ENCODE results near the gene ELMOD2. TPM values are rescaled to one million over a fixed set of nuclear protein-coding genes. Genes with fewer than 3 reads are reported as not detected.

ELMOD2 gene
- polyA plus RNA-seq, 12 donors: 16.7 to 39.4 (median 25.6) TPM; not detected in 1

DNA sequence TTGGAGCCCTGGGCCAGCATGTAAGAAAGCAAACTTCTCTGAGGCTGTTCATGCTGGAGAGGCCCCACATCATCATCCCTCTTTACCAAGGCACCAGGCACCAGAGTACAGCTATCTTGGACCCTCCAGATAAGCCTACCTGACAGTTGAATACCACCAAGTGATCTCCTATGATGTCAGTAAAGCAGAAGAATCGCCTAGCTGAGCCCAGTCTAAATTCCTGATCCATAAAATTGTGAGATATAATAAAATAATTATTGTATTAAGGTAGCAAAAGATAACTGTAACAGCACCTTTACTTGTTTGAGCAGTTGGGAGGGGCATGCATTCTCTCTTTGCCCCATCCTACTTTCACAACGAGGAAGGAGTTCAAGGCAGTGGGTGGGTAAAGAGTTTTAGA, 47.7 kb downstream of the ELMOD2 start:
- no peak for DNase-seq

GRCh38 chr4:140575489-140575888, 51.5 kb downstream of the ELMOD2 start:
- DNase-seq: no peak

GRCh38 chr4:140579278-140579677, 55.3 kb downstream of the ELMOD2 start:
- no peak for DNase-seq

- DNase-seq: no peak
Measured at GRCh38 chr4:140581078-140581477, 57.1 kb downstream of the ELMOD2 start.

DNA sequence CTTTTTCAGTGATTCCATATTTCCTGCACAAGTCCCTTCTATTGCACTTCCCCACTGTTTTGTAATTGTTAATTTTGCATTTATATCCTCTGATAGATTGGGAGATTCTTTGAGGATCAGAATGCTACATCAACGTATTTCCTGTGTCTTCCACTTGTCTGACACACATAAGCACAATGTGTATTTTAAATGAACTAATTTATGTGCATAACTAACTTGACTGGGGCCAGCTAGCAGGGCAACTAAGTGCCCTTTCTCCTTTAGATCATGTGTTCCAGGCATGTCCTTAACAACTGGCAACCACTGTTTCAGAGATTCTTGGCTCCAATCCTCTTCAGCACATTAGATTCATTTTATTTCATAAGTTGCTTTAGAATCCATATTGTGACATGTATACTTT, 60.5 kb downstream of the ELMOD2 start:
- DNase-seq: no peak

- DNase-seq: no peak
Measured at GRCh38 chr4:140595065-140595464, 71.1 kb downstream of the ELMOD2 start.

GRCh38 chr4:140600408-140600807, 76.4 kb downstream of the ELMOD2 start:
- DNase-seq: no peak

- DNase-seq: no peak
Measured at GRCh38 chr4:140602714-140603113, 78.7 kb downstream of the ELMOD2 start.

DNA sequence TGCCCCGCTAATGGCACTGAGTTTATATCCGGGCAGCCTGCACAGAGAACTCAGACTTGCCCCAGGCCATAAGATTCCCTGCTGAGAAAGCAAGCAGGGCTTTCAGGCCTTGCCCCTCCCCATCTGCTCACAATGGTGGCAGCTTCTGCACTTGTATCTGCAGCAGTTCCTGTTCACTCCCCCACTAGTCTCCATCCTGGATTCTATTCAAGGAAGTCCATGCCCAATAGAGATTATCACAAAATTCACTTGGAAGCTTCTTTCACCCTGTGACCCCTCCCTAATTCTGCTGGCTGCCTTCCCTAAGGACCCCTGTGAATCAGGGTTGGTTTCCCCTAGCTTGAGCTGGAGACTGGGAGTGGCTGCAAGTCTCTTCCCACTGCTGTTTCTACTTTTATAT, 79.3 kb downstream of the ELMOD2 start:
- no peak for DNase-seq

Other genes with a start within 250 kb of the ELMOD2 start
- gene SCOC, start 150.5 kb upstream of the ELMOD2 start, polyA plus RNA-seq (ENCODE audit: insufficient read length in 12 of 12): 10 to 100 TPM in 11 of 12 donors, not detected in 1; 30.9 to 68.6 (median 54.4) TPM
- 1 to 10 TPM in 10 of 12 donors, not detected in 2; 1.7 to 3.2 (median 2.6) TPM for gene CLGN, start 96.5 kb upstream of the ELMOD2 start, polyA plus RNA-seq (ENCODE audit: insufficient read length in 12 of 12)
- not detected for gene MGAT4D, start 25.9 kb upstream of the ELMOD2 start, polyA plus RNA-seq (ENCODE audit: insufficient read length in 12 of 12)
- gene UCP1, start 44.8 kb downstream of the ELMOD2 start, polyA plus RNA-seq (ENCODE audit: insufficient read length in 12 of 12): under 1 TPM in 4 of 12 donors, not detected in 8; 0.12 to 0.17 (median 0.16) TPM
- gene TBC1D9, start 232.2 kb downstream of the ELMOD2 start, polyA plus RNA-seq (ENCODE audit: insufficient read length in 12 of 12): 10 to 100 TPM in 11 of 12 donors, not detected in 1; 14.8 to 27.7 (median 19.3) TPM

All from muscle of arm (tissue), 12 donors.